C4-2B (cell line): ENCODE measurements around the gene PAXX.

ENCODE experiments used
- H3K27ac ChIP-seq: fragments of 450-650 bp; 2 replicates; pipeline ENCODE4 v1.5.1; 2017
- CTCF ChIP-seq: fragments of 450-650 bp; conservative IDR thresholded peaks from 2 replicates; pipeline ENCODE4 v1.5.1; 2017; ENCODE audit warnings: mild to moderate bottlenecking
- ZFX ChIP-seq: fragments of 450-650 bp; IDR thresholded peaks from 2 replicates; pipeline ENCODE4 v1.6.1; 2017

Gene PAXX

GRCh38 chr9:137012694-137013570 lies 20.7 kb downstream of the PAXX start:
- no peak overlapping the region for H3K27ac ChIP-seq
- TF ChIP-seq ZFX (no peak), CTCF (no peak)

- no peak overlapping the region for H3K27ac ChIP-seq
- TF ChIP-seq ZFX (no peak), CTCF (no peak)
Measured at GRCh38 chr9:137013571-137013940, 21.3 kb downstream of the PAXX start.

- H3K27ac ChIP-seq = no peak overlapping the region
- TF ChIP-seq ZFX = no peak
- no peak for TF ChIP-seq CTCF
Measured at GRCh38 chr9:137014166-137014565, 21.9 kb downstream of the PAXX start.

GRCh38 chr9:137014776-137015539 lies 22.7 kb downstream of the PAXX start:
- TF ChIP-seq ZFX = no peak
- no peak for TF ChIP-seq CTCF
- no peak overlapping the region for H3K27ac ChIP-seq

GRCh38 chr9:137015540-137015930 lies 23.3 kb downstream of the PAXX start:
- TF ChIP-seq CTCF = no peak
- no peak for TF ChIP-seq ZFX

GRCh38 chr9:137015976-137016375 lies 23.8 kb downstream of the PAXX start:
- no peak overlapping the region for H3K27ac ChIP-seq
- TF ChIP-seq CTCF = no peak
- no peak for TF ChIP-seq ZFX

More at GRCh38 chr9:137015540-137015930, 23.3 kb downstream of the PAXX start:
- H3K27ac ChIP-seq = no peak overlapping the region

GRCh38 chr9:137016436-137016835 lies 24.2 kb downstream of the PAXX start:
- no peak for TF ChIP-seq CTCF
- no peak for TF ChIP-seq ZFX
- H3K27ac ChIP-seq = no peak overlapping the region
